Amniotic stem cell (primary cell): Measurements from ENCODE around the gene ABLIM3.
"Not testable (repeated sequence)": the region's sequence is repeated elsewhere in the genome, so short reads cannot be mapped to it uniquely, and the experiment has no call there.

ENCODE experiments used
- DNase-seq: peaks from one replicate; lab custom pipeline; 2025; lab: John Stamatoyannopoulos, UW

Gene ABLIM3

GRCh38 chr5:149157330-149157729 lies 16.0 kb downstream of the ABLIM3 start:
- DNase-seq, result no peak

GRCh38 chr5:149160291-149160787 lies 19.0 kb downstream of the ABLIM3 start:
- DNase-seq, result no peak

- no peak for DNase-seq
Observed at GRCh38 chr5:149161026-149161687, 19.9 kb downstream of the ABLIM3 start.

- no peak for DNase-seq
Observed at GRCh38 chr5:149161850-149162249, 20.6 kb downstream of the ABLIM3 start.

GRCh38 chr5:149162401-149163084 lies 21.2 kb downstream of the ABLIM3 start:
- no peak for DNase-seq

GRCh38 chr5:149164731-149165130 lies 23.4 kb downstream of the ABLIM3 start:
- DNase-seq, result no peak

GRCh38 chr5:149166128-149166527 lies 24.8 kb downstream of the ABLIM3 start:
- DNase-seq, result no peak

- no peak for DNase-seq
Observed at GRCh38 chr5:149166591-149167100, 25.4 kb downstream of the ABLIM3 start.

GRCh38 chr5:149168276-149168906 lies 27.1 kb downstream of the ABLIM3 start:
- DNase-seq, result no peak

- no peak for DNase-seq
Observed at GRCh38 chr5:149170299-149170698, 29.0 kb downstream of the ABLIM3 start.

GRCh38 chr5:149172261-149172660 lies 31.0 kb downstream of the ABLIM3 start:
- DNase-seq, result peak; percentile 60

- no peak for DNase-seq
Observed at GRCh38 chr5:149172709-149173505, 31.6 kb downstream of the ABLIM3 start.

GRCh38 chr5:149174847-149175234 lies 33.5 kb downstream of the ABLIM3 start:
- no peak for DNase-seq

GRCh38 chr5:149175346-149176105 lies 34.2 kb downstream of the ABLIM3 start:
- DNase-seq, result no peak

GRCh38 chr5:149177339-149177843 lies 36.1 kb downstream of the ABLIM3 start:
- DNase-seq, result no peak

GRCh38 chr5:149177911-149178565 lies 36.7 kb downstream of the ABLIM3 start:
- no peak for DNase-seq

GRCh38 chr5:149181732-149182131 lies 40.4 kb downstream of the ABLIM3 start:
- no peak for DNase-seq

- no peak for DNase-seq
Observed at GRCh38 chr5:149182241-149182640, 40.9 kb downstream of the ABLIM3 start.

GRCh38 chr5:149185067-149185466 lies 43.8 kb downstream of the ABLIM3 start:
- no peak for DNase-seq

GRCh38 chr5:149186506-149186905 lies 45.2 kb downstream of the ABLIM3 start:
- no peak for DNase-seq

- not testable (repeated sequence) for DNase-seq
Observed at GRCh38 chr5:149187617-149188016, 46.3 kb downstream of the ABLIM3 start.
